GM12892 (cell line): ENCODE results near the gene NUDCD3.

Experiments used
- POLR2A ChIP-seq: IDR thresholded peaks from 2 replicates; pipeline ENCODE4 v1.6.1; 2011; ENCODE audit warnings: low read depth, low read length, control low read depth
- POLR2AphosphoS5 ChIP-seq: IDR thresholded peaks from 2 replicates; pipeline ENCODE4 v1.6.1; 2011; ENCODE audit warnings: low read depth, low read length, control low read depth
- TAF1 ChIP-seq: IDR thresholded peaks from 2 replicates; pipeline ENCODE4 v1.6.1; 2011; ENCODE audit warnings: low read depth, mild to moderate bottlenecking, control low read depth, low read length, borderline replicate concordance

GRCh38 chr7:44368455-44368854 is 122.0 kb downstream of the NUDCD3 start:
- TF ChIP-seq POLR2AphosphoS5 (no peak), POLR2A (no peak), TAF1 (no peak)
